RPMI8226 (cell line): ENCODE measurements around the gene GLE1.
A peak's percentile ranks its signal among the peaks of the same experiment; 100 is the strongest.
"Not testable (repeated sequence)": the region's sequence is repeated elsewhere in the genome, so short reads cannot be mapped to it uniquely, and the experiment has no call there.

Experiments
- DNase-seq: peaks from one replicate; pipeline ENCODE4 v3.0.0-alpha.2; 2015

GLE1 gene

GRCh38 chr9:128552744-128553440 is 48.4 kb downstream of the GLE1 start:
- peak; percentile 69 for DNase-seq

- DNase-seq = no peak
Measured at GRCh38 chr9:128553728-128554127, 49.2 kb downstream of the GLE1 start.

- DNase-seq = peak; percentile 21
Measured at GRCh38 chr9:128554155-128554862, 49.8 kb downstream of the GLE1 start.

DNA sequence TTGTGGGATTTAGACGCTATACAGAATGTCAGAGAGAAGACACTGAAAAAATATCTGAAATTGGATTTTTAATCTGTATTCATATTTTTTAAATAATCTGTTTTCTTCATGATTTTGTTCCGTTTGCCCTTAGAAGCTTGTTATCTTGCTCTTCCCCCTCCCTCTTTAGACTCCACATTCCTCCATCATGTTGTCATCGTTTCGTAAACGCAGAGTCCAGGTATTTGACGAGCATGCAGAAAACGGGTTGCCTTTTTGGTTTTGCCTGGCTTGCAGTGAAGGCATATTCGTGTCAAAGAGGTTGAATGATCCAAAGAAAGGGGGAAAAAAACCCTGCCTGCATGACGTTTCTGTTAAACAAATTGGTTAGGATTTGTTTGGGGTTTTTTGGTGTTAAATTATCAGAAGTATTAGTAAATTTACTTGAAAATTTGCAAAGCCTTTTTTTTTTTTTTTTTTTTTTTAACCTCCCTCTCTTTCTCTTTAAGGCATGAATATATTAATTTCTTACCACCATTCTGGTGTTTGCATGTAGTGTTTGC is 50.7 kb downstream of the GLE1 start:
- DNase-seq = no peak

DNA sequence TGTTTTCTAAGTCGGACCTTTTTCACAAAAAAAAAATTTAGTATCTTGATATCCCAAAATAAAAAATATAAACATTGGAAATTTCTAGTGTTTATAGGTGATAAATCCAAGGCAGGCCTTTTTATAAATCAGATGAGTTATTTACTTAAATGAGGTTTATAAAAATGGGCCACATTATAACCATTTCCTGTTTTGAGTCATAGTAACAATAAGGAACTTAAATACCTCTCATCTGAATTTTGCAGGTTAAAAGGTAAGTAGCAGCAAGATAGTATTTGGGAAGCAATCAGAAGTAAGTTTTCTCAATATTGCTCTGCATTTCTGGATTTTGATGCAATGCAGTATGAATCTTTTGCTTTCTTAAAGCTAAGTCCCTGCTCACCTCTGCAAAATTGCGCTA is 51.8 kb downstream of the GLE1 start:
- no peak for DNase-seq

DNA sequence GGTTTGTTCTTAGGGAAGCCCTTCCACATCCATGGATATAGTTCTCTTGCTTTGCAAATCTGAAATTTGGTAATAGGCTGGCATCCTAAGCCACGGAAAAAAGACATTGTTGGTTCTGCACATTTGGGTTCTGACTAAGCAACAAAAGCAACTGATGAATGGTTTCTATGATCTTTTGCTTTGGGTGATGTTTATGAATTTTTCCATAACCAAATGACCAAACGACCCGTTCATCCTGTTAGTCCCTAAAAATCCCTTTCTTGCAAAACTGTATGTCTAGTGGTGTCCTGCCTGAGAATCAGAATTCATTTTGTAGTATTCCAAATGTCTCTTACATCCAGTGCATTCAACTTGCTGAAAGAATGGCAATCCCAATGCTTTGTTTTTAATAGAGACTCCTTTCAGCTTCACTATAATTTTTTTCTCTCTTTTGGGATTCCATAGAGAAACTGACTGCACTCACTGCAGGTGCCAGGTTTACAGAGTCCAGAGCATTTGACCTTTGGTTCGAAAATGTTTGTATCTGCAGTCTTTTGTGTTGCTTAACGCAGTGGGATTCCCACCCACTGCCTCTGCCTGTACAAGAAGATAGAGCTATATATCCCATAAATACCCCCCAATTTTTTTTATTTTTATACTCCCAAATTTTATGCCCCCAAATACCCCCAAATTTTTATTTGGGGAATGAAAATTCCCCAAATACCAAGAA is 52.6 kb downstream of the GLE1 start:
- DNase-seq = no peak

- peak; percentile 96 for DNase-seq
Measured at GRCh38 chr9:128558431-128559310, 54.2 kb downstream of the GLE1 start.

DNA sequence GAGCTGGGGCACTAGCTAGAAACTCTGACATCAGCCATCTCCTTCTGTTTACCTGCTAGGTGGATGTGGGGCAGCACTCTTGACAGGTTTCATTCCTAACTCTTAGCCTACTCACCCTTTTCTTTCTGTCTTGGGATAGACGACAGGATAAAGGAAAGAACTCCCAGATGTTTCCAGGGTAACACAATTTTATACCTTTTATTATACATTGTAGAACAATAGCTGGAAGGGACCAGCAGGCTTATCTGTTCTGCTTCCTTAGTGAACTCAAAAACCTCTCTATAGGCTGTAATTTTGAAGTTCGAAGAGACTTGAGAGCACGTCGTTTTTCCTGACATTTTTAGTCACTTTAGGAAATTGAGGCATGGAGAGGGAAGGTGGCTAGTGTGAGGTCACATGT is 61.1 kb downstream of the GLE1 start:
- no peak for DNase-seq

DNA sequence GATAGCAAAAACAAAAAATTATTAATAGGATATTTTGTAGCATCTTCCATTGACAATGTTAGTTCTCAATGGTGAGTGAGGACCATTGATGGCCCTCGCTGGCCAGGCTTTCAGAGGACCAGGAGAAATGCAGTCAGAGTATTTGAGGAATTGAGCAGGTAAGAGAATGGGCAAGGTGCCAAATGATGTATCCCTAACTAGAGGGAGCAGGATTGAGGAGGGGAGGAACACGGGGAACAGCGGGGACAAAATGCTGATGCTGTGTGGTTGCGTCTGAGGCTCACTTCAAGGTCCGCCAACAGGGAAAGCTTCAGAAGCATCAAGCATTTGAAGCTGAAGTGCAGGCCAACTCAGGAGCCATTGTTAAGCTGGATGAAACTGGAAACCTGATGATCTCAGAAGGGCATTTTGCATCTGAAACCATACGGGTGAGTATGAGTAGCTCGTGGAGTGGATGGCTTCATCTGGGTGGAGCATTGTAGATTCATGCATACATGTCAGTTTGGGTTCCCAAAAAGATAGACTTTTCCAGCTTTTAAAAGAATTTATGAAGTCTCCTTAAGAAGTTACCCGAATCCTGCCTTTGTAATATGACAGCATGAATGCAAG is 64.1 kb downstream of the GLE1 start:
- no peak for DNase-seq

DNA sequence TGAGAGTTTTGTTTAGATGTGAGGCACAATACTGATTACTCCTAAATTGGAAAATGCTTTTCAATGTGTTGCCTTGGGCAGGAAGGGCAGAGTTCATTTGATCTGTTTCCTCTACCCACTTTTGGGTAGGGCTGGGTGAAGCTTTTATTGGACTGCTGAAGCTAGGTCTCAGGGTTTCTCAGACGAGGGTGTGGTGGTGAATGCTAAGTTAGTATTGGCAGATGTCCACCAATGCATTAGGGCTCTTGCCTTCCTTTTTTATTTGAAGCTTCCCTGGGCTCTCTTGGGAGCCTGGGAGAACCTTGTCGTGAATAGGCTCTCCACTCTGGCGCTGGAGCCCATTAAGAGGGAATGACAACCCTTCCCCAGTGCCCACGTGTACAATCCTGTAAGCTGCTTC is 71.0 kb downstream of the GLE1 start:
- no peak for DNase-seq

DNA sequence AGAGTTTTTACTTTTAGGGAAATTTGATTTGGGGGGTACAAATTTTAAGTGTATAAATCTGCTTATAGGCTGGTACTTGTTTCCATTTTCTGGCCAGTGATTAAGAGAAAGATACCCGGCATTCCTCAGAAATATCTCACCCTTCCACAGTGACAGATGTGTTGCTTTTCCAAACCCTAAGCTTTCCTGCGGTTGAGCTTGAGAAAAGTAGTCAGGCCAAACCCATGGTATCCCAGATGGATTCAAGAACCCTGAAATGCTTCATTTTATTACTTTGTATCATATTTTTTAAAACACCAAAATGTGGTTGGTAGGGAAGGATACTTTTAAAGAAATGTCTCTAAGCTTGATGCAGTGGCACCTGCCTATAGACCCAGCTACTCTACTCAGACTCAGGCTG is 71.4 kb downstream of the GLE1 start:
- no peak for DNase-seq

- no peak for DNase-seq
Measured at GRCh38 chr9:128577206-128577605, 72.7 kb downstream of the GLE1 start.

DNA sequence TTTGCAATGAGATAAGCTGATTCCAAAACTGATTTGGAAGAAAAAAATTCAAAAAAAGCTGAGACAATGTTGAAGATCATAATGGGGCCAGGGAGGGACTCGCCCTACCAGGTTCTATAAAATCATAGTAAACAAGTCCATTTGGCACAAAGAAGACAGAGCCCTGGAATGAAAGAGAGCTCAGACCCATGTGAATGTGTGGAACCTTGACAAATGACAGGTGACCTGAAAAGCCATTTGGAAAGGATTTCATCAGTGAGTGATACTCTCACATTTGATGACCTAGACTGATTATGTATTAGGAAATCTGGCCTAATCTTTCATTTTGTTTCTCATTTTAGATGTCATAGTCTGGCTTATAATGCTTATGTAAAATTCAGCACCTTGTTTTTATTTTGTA is 74.7 kb downstream of the GLE1 start:
- no peak for DNase-seq

DNA sequence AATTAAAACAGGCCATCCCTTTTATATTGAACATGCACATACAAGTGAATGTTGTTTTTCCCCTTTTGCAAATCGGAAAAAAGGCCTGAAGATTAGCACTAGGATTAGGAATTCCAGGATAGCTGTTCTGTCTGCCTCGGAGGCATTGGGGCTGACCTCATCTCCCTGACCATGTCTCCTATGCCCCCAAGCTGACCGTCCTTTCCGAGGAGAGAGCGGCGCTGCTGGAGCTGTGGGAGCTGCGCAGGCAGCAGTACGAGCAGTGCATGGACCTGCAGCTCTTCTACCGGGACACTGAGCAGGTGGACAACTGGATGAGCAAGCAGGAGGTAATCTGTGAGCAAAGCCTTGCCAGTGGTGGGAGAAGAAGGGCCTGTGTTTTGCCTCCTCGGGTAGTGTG is 76.2 kb downstream of the GLE1 start:
- no peak for DNase-seq

DNA sequence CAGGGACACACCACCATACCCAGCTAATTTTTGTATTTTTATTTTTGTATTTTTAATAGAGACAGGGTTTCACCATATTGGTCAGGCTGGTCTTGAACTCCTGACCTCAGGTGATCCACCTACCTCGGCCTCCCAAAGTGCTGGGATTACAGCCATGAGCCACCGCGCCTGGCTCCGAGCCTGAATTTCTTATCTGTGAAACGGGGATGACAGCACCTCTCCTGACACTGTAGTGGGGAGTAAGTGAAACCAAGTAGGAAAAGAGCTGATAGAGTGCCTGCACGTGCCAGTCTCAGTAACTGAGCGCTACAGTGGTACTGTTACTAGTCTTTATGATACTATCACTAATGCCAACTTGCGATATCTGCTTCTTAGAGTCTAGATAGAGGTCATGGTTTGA is 80.6 kb downstream of the GLE1 start:
- not testable (repeated sequence) for DNase-seq

DNA sequence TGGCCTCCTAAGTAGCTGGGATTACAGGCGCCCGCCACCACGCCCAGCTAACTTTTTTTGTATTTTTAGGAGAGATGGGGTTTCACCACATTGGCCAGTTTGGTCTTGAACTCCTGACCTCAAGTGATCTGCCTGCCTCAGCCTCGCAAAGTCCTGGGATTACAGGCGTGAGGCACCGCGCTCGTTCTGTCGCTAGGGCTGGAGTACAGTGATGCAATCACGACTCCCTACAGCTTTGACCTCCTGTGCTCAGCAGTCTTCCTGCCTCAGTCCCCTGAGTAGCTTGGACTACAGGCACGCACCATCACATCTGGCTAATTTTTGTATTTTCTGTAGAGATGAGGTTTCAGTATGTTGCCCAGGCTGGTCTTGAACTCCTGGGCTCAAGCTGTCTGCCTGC is 82.4 kb downstream of the GLE1 start:
- not testable (repeated sequence) for DNase-seq

DNA sequence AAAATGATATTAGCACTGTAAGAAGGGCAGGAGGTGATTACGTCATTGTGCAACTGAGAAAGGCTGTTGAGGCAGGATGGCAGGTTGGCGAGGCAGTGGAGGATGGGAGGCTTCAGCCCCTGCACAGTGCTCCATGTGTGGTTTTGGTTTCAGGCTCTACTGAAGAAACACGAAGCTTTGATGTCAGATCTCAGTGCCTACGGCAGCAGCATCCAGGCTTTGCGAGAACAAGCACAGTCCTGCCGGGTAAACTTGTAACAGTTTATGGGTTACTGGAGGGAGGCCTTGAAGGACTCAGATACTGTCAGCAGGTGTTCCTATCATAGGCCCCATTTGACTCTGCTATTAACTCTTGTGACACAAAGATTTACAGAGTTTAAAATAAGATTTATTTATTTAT is 82.9 kb downstream of the GLE1 start:
- DNase-seq = no peak

DNA sequence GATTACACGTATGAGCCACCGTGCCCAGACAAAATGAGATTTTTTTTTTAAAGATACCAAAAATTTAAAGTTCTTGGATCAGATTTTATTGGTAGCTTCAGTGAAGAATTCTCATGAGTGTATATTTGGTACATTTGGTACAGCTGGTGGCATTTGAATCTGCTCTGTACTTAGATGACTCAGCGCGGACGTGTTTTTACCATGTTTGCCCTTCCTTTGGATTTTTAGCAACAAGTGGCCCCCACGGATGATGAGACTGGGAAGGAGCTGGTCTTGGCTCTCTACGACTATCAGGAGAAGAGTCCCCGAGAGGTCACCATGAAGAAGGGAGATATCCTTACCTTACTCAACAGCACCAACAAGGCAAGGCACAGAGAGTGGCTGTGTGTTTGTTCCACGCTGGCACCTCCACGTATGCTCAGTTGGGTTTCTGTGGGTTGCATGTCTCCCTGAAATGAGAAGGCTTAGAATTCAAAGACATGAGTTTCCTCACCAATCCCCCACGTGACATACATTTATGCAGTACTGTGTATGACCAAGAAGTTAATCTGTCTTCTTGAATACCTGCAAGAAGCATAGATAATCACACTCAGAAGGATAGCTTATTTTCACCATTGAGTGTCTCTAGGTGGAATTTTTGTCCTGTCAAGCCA is 84.2 kb downstream of the GLE1 start:
- DNase-seq = no peak
